GM06990 (cell line): ENCODE data around the gene SLAMF6.

Experiments
- DNase-seq: peaks from one replicate; pipeline ENCODE4 v3.0.0-alpha.2; 2011; ENCODE audit not compliant: insufficient read length; ENCODE audit errors: extremely low read depth
- H3K27me3 ChIP-seq: replicated peaks from 2 replicates; pipeline ENCODE4 v1.6.0; 2011; ENCODE audit warnings: low read length; ENCODE audit not compliant: control insufficient read depth, insufficient read depth
- H3K36me3 ChIP-seq: 2 replicates; pipeline ENCODE4 v1.5.1; 2011; ENCODE audit warnings: low read length; ENCODE audit not compliant: control insufficient read depth, insufficient read depth
- H3K4me3 ChIP-seq: replicated peaks from 2 replicates; pipeline ENCODE4 v1.5.1; 2011; ENCODE audit warnings: low read depth, mild to moderate bottlenecking, control low read depth, low read length
- TF ChIP-seq, protein P1 (sequence below): IDR thresholded peaks from 2 replicates; pipeline ENCODE4 v1.5.1; 2011; ENCODE audit warnings: low read length, control low read depth, mild to moderate bottlenecking, inconsistent platforms; ENCODE audit not compliant: insufficient read depth, poor library complexity, severe bottlenecking

SLAMF6 gene

DNA sequence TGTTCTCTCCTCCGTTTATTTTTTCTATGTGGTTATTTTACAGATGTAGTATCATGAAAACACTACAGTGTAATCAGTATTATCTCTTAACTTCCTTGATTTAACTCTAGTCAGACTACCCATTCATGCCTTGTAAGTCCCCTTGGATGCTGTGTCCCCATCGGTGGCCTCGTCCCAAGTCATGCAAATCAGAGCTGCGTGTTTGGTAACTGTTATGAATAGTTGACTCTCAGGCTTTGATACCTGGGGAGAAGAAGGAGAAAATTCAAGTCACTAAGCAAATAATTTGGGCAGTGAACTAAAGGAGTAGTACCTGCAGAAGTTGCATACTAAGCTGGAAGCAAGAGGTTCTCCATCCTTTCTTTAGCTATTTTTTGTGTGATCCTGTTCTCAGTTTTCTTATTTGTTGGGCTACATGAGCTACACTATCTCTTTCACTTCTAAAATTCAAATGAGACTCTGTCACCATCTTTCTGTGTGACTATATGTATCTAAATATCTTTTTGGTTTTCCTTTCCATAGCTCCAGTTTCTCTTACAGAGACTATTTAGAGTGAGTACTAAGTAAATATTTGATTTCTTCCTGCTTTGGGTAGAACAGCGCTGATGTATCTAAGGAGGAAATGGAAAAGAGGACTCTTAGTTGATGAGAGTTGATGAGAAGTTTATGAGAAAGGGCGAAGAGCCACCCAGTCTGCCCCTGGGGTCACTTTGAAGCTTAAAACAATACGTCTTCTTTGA lies 71.8 kb downstream of the SLAMF6 start:
- no peak for DNase-seq
- TF ChIP-seq, protein P1, sequence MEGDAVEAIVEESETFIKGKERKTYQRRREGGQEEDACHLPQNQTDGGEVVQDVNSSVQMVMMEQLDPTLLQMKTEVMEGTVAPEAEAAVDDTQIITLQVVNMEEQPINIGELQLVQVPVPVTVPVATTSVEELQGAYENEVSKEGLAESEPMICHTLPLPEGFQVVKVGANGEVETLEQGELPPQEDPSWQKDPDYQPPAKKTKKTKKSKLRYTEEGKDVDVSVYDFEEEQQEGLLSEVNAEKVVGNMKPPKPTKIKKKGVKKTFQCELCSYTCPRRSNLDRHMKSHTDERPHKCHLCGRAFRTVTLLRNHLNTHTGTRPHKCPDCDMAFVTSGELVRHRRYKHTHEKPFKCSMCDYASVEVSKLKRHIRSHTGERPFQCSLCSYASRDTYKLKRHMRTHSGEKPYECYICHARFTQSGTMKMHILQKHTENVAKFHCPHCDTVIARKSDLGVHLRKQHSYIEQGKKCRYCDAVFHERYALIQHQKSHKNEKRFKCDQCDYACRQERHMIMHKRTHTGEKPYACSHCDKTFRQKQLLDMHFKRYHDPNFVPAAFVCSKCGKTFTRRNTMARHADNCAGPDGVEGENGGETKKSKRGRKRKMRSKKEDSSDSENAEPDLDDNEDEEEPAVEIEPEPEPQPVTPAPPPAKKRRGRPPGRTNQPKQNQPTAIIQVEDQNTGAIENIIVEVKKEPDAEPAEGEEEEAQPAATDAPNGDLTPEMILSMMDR: no peak
- Histone ChIP-seq H3K27me3 (no peaks in the 10 kb centered on the region), H3K4me3 (no peak overlapping the region), H3K36me3 (no peaks in the 10 kb centered on the region)

DNA sequence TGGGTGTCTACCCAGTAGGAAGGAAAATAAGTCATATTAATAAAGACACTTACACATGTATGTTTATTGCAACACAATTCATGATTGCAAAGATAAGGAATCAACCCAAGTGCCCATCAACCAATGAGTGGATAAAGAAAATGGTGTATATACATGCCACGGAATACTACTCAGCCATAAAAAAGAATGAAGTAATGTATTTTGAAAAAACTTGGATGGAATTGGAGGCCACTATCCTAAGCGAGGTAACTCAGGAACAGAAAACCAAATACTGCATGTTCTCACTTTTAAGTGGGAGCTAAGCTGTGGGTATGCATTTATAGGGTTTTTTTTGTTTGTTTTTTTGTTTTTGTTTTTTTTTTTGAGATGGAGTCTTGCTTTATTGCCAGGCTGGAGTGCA lies 73.6 kb downstream of the SLAMF6 start:
- TF ChIP-seq, protein P1: no peak
- no peaks in the 10 kb centered on the region for H3K27me3 ChIP-seq
- no peak for DNase-seq
- no peaks in the 10 kb centered on the region for H3K36me3 ChIP-seq
- H3K4me3 ChIP-seq: no peak overlapping the region

DNA sequence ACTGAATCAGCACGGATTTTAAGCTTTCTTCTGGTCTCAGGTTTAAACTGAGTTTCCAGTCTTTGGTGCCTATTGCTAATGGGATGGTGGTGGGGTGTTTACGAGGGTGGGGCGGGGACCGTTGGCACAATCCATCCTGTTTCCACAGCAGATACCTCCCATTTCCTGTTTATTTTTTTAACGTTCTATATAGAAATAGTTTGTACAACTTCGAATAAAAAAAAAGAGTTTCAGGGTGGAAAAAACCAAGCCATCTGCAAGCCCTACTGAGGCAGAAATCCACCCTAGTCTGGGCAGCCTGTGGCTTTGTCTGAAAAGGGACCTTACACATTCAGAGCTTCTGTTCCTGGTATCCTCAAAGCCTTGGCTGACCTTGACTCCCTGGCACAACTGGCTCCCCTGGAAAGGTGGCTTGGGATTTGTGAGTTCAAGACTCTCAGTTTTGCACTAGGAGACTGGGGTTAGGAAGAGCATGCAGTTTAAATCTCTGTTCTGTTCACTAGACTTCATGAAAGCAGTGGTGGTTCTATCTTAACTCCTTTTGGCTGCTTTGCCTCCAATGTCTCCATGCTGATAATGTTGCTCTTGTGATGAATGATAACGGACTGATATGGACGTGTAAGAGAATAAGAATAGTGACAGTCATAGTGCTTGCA lies 76.0 kb downstream of the SLAMF6 start:
- no peak for DNase-seq
- Histone ChIP-seq H3K36me3 (no peaks in the 10 kb centered on the region), H3K27me3 (no peaks in the 10 kb centered on the region), H3K4me3 (no peak overlapping the region)
- TF ChIP-seq, protein P1: no peak

DNA sequence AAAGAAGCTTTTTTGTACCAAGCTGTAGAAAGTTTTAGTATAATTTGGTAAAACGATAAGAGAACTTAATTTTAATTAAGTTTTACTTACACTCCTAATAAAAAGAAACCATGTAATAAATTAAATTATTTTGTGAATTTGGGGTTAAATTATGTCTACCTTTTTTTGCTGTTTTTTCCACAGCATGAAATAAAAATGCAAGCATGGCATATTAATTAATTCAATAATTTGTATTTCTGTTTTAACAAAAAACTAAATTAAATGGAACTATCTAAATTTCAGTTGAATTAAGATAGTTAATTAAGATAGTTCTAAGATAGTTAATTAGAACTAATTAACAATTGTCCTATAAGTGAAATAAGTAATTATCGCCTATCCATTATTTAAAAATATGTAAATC lies 83.3 kb downstream of the SLAMF6 start:
- TF ChIP-seq, protein P1: no peak
- no peaks in the 10 kb centered on the region for H3K36me3 ChIP-seq
- no peaks in the 10 kb centered on the region for H3K27me3 ChIP-seq
- no peak for DNase-seq
- H3K4me3 ChIP-seq: no peak overlapping the region

DNA sequence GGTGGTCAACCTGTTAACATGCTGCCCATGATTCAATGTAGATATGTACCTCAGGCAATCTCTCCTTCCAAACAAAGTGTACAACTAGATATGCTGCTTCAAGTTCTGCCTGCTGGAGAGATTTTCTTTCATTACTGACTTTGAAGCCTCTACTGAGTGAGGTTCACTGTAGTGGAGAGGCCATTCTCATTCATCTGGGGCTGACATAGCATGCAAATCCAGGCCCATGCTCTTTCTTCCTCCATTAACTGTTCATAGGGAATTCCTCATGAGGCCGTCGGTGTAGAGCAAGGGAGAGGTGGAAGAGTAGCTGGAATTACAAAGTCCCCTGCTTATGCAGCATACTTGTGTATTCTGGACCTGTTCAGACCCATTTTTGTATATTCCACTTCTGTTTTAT lies 84.1 kb downstream of the SLAMF6 start:
- DNase-seq: no peak
- TF ChIP-seq, protein P1: no peak
- no peak overlapping the region for H3K4me3 ChIP-seq
- H3K36me3 ChIP-seq: no peaks in the 10 kb centered on the region
- no peaks in the 10 kb centered on the region for H3K27me3 ChIP-seq
